Raji (cell line): ENCODE results near the gene THAP2.
A peak's percentile ranks its signal among the peaks of the same experiment; 100 is the strongest.

Source experiments
- POLR2A ChIP-seq: IDR thresholded peaks from 2 replicates; pipeline ENCODE4 v1.6.1; 2011; ENCODE audit warnings: low read depth, low read length, control low read depth; ENCODE audit not compliant: insufficient read depth

THAP2 gene

GRCh38 chr12:71652656-71653055 is 11.4 kb upstream of the THAP2 start:
- TF ChIP-seq POLR2A, result no peak

- no peak for TF ChIP-seq POLR2A
Observed at GRCh38 chr12:71653137-71653536, 11.0 kb upstream of the THAP2 start.

GRCh38 chr12:71654200-71654599 is 9.9 kb upstream of the THAP2 start:
- TF ChIP-seq POLR2A, result no peak

GRCh38 chr12:71655495-71655894 is 8.6 kb upstream of the THAP2 start:
- no peak for TF ChIP-seq POLR2A

- no peak for TF ChIP-seq POLR2A
Observed at GRCh38 chr12:71655907-71656306, 8.2 kb upstream of the THAP2 start.

- no peak for TF ChIP-seq POLR2A
Observed at GRCh38 chr12:71656740-71657139, 7.4 kb upstream of the THAP2 start.

- no peak for TF ChIP-seq POLR2A
Observed at GRCh38 chr12:71661977-71662530, 2.0 kb upstream of the THAP2 start.

GRCh38 chr12:71662849-71663560 is 1.1 kb upstream of the THAP2 start:
- peak; percentile 26; the same call in 1 of the 2 replicates for TF ChIP-seq POLR2A

- TF ChIP-seq POLR2A, result peak; percentile 43
Observed at GRCh38 chr12:71664411-71665089, 449 bp downstream of the THAP2 start.

GRCh38 chr12:71665090-71665463 is 976 bp downstream of the THAP2 start:
- no peak for TF ChIP-seq POLR2A

GRCh38 chr12:71666259-71666658 is 2.2 kb downstream of the THAP2 start:
- TF ChIP-seq POLR2A, result no peak

GRCh38 chr12:71671311-71671710 is 7.2 kb downstream of the THAP2 start:
- no peak for TF ChIP-seq POLR2A

- TF ChIP-seq POLR2A, result no peak
Observed at GRCh38 chr12:71671816-71672215, 7.7 kb downstream of the THAP2 start.

GRCh38 chr12:71682466-71682865 is 18.4 kb downstream of the THAP2 start:
- TF ChIP-seq POLR2A, result no peak

- no peak for TF ChIP-seq POLR2A
Observed at GRCh38 chr12:71683633-71684032, 19.5 kb downstream of the THAP2 start.

GRCh38 chr12:71684081-71684480 is 20.0 kb downstream of the THAP2 start:
- TF ChIP-seq POLR2A, result no peak
